K562 (cell line): Measurements from ENCODE around the gene BBX.

Experiments
- BDP1 ChIP-seq: IDR thresholded peaks from 3 replicates; pipeline ENCODE4 v1.6.1; 2011; ENCODE audit not compliant: insufficient read length, insufficient read depth
- CTCF ChIP-seq, 3 experiments: IDR thresholded peaks in 2 of 3; conservative IDR thresholded peaks in 1 of 3; 2 replicates each; pipeline ENCODE4 v1.5.1; 2011 to 2012; ENCODE audit warnings: low read length in 3 of 3, mild to moderate bottlenecking in 3 of 3, control low read depth in 2 of 3, improper control_type of control experiment in 1 of 3, inconsistent platforms in 1 of 3, low read depth in 1 of 3, mixed read lengths in 1 of 3, moderate library complexity in 1 of 3; ENCODE audit not compliant: insufficient read depth in 2 of 3
- DNMT1 ChIP-seq: fragments of 450-650 bp; IDR thresholded peaks from 2 replicates; pipeline ENCODE4 v1.6.1; 2016; ENCODE audit warnings: antibody characterized with exemption, mild to moderate bottlenecking
- ETV6 ChIP-seq, 3 experiments: fragments of 150-350 bp in 1 of 3; sonication (generic) in 1 of 3; formaldehyde crosslinking in 1 of 3; IDR thresholded peaks; 2 replicates each; pipeline versions ENCODE4 v1.6.1 to v1.8.0; 2014 to 2022; ENCODE audit warnings: borderline replicate concordance in 2 of 3, low read depth in 2 of 3, antibody characterized with exemption in 1 of 3, low read length in 1 of 3, mild to moderate bottlenecking in 1 of 3, missing genetic modification reagents in 1 of 3
- FOXK2 ChIP-seq, 2 experiments: fragments of 450-650 bp; IDR thresholded peaks in 1 of 2; conservative IDR thresholded peaks in 1 of 2; 2 replicates each; pipeline ENCODE4 v1.6.1; 2016; ENCODE audit warnings: low read depth in 2 of 2, mild to moderate bottlenecking in 1 of 2
- SMAD1 ChIP-seq: fragments of 150-350 bp; IDR thresholded peaks from 2 replicates; pipeline ENCODE4 v1.6.1; 2014; ENCODE audit warnings: low read length, low read depth; ENCODE audit not compliant: partially characterized antibody
- ZBTB34 ChIP-seq: fragments of 250-450 bp; sonication (Bioruptor Pico); IDR thresholded peaks from 2 replicates; pipeline ENCODE4 v1.8.0; 2021; ENCODE audit warnings: mild to moderate bottlenecking, moderate library complexity

GRCh38 chr3:107604057-107604822 is 81.5 kb downstream of the BBX start:
- no peak for TF ChIP-seq FOXK2 (conservative IDR thresholded peaks at IDR 0.05 in 1 of 2, IDR thresholded peaks at IDR 0.05 in 1 of 2; ENCODE audit: low read depth in 2 of 2)
- no peak for TF ChIP-seq CTCF (IDR thresholded peaks at IDR 0.05 in 2 of 3, conservative IDR thresholded peaks at IDR 0.05 in 1 of 3; ENCODE audit: insufficient read depth in 2 of 3, low read depth in 1 of 3, low read length in 3 of 3)
- no peak for TF ChIP-seq SMAD1
- no peak for TF ChIP-seq DNMT1
- TF ChIP-seq ETV6 (IDR thresholded peaks at IDR 0.05; ENCODE audit: borderline replicate concordance in 1 of 2, low read depth in 2 of 2, low read length in 1 of 2), result no peak
- no peak for TF ChIP-seq ETV6 (CRISPR knock-in tag; IDR thresholded peaks at IDR 0.05; ENCODE audit: borderline replicate concordance)
- no peak for TF ChIP-seq ZBTB34 (CRISPR knock-in tag)
- TF ChIP-seq BDP1, result no peak
